SK-N-SH treated with all-trans-retinoic acid at 6 μM for 48 hours (cell line): Measurements from ENCODE around the gene DCTD.

Experiments used
- ATAC-seq: fragments of 200-7000 bp; cut with Tn5 transposase; 3 replicates; pipeline ENCODE4 v1.9.1; 2020; ENCODE audit warnings: mild to moderate bottlenecking, moderate library complexity
- BACH2 ChIP-seq: fragments of 250-450 bp; sonication (Bioruptor Pico); IDR thresholded peaks from 2 replicates; pipeline ENCODE4 v1.9.0; 2021; ENCODE audit warnings: mild to moderate bottlenecking, borderline replicate concordance
- CSDC2 ChIP-seq: fragments of 250-450 bp; sonication (Bioruptor Pico); IDR thresholded peaks from 2 replicates; pipeline ENCODE4 v1.5.0; 2020; ENCODE audit warnings: mild to moderate bottlenecking, moderate library complexity
- ESRRG ChIP-seq: fragments of 250-450 bp; sonication (Bioruptor Pico); IDR thresholded peaks from 2 replicates; pipeline ENCODE4 v1.6.1; 2021; ENCODE audit warnings: mild to moderate bottlenecking
- GLIS3 ChIP-seq: fragments of 250-450 bp; sonication (Bioruptor Pico); IDR thresholded peaks from 2 replicates; pipeline ENCODE4 v1.5.0; 2020; ENCODE audit warnings: mild to moderate bottlenecking, moderate library complexity
- ISL1 ChIP-seq: fragments of 250-450 bp; sonication (Bioruptor Pico); IDR thresholded peaks from 2 replicates; pipeline ENCODE4 v2.1.2; 2022; ENCODE audit warnings: mild to moderate bottlenecking, moderate library complexity
- OSR1 ChIP-seq: fragments of 250-450 bp; sonication (Bioruptor Pico); IDR thresholded peaks from 2 replicates; pipeline ENCODE4 v1.8.0; 2022; ENCODE audit warnings: moderate library complexity, mild to moderate bottlenecking, inconsistent platforms
- PPARA ChIP-seq: fragments of 250-450 bp; sonication (Bioruptor Pico); IDR thresholded peaks from 2 replicates; pipeline ENCODE4 v1.5.0; 2020; ENCODE audit warnings: mild to moderate bottlenecking, borderline replicate concordance
- RARB ChIP-seq: fragments of 250-450 bp; sonication (Bioruptor Pico); IDR thresholded peaks from 2 replicates; pipeline ENCODE4 v1.8.0; 2021; ENCODE audit warnings: mild to moderate bottlenecking, moderate library complexity
- SNAI2 ChIP-seq: fragments of 250-450 bp; sonication (Bioruptor Pico); IDR thresholded peaks from 2 replicates; pipeline ENCODE4 v1.5.0; 2020; ENCODE audit warnings: mild to moderate bottlenecking, moderate library complexity
- TCF4 ChIP-seq: fragments of 250-450 bp; sonication (Bioruptor Pico); IDR thresholded peaks from 2 replicates; pipeline ENCODE4 v1.8.0; 2021; ENCODE audit warnings: mild to moderate bottlenecking, moderate library complexity, borderline replicate concordance
- TOX ChIP-seq: fragments of 250-450 bp; sonication (Bioruptor Pico); IDR thresholded peaks from 2 replicates; pipeline ENCODE4 v1.8.0; 2021; ENCODE audit warnings: mild to moderate bottlenecking, moderate library complexity, borderline replicate concordance
- ZC3H10 ChIP-seq: fragments of 250-450 bp; sonication (Bioruptor Pico); IDR thresholded peaks from 2 replicates; pipeline ENCODE4 v1.5.1; 2021; ENCODE audit warnings: mild to moderate bottlenecking, moderate library complexity
- ZFP3 ChIP-seq: fragments of 250-450 bp; sonication (Bioruptor Pico); IDR thresholded peaks from 2 replicates; pipeline ENCODE4 v1.5.0; 2020; ENCODE audit warnings: mild to moderate bottlenecking, moderate library complexity
- ZFP30 ChIP-seq: fragments of 450-650 bp; formaldehyde crosslinking; IDR thresholded peaks from 2 replicates; pipeline ENCODE4 v1.5.0; 2022; ENCODE audit warnings: mild to moderate bottlenecking, moderate library complexity
- ZNF565 ChIP-seq: fragments of 450-650 bp; formaldehyde crosslinking; conservative IDR thresholded peaks from 2 replicates; pipeline ENCODE4 v1.5.0; 2020; ENCODE audit warnings: low read depth, mild to moderate bottlenecking, moderate library complexity
- ZNF70 ChIP-seq: fragments of 450-650 bp; formaldehyde crosslinking; IDR thresholded peaks from 2 replicates; pipeline ENCODE4 v1.5.0; 2020; ENCODE audit warnings: mild to moderate bottlenecking, moderate library complexity
- ZNF8 ChIP-seq: fragments of 450-650 bp; formaldehyde crosslinking; IDR thresholded peaks from 2 replicates; pipeline ENCODE4 v1.5.0; 2020; ENCODE audit warnings: mild to moderate bottlenecking, moderate library complexity
- TF ChIP-seq, protein P1 (sequence below): fragments of 250-450 bp; sonication (Bioruptor Pico); IDR thresholded peaks from 2 replicates; pipeline ENCODE4 v1.8.0; 2021; ENCODE audit warnings: low read depth, mild to moderate bottlenecking, moderate library complexity, borderline replicate concordance
- TF ChIP-seq, protein P2 (sequence below): fragments of 250-450 bp; sonication (Bioruptor Pico); IDR thresholded peaks from 2 replicates; pipeline ENCODE4 v1.8.0; 2020; ENCODE audit warnings: mild to moderate bottlenecking, moderate library complexity, borderline replicate concordance
- TF ChIP-seq, protein P3 (sequence below): fragments of 250-450 bp; sonication (Bioruptor Pico); IDR thresholded peaks from 2 replicates; pipeline ENCODE4 v1.5.1; 2020; ENCODE audit warnings: low read depth, mild to moderate bottlenecking, moderate library complexity
- TF ChIP-seq, protein P4 (sequence below): fragments of 250-450 bp; sonication (Bioruptor Pico); IDR thresholded peaks from 2 replicates; pipeline ENCODE4 v1.5.0; 2020; ENCODE audit warnings: mild to moderate bottlenecking, moderate library complexity

The DCTD gene

DNA sequence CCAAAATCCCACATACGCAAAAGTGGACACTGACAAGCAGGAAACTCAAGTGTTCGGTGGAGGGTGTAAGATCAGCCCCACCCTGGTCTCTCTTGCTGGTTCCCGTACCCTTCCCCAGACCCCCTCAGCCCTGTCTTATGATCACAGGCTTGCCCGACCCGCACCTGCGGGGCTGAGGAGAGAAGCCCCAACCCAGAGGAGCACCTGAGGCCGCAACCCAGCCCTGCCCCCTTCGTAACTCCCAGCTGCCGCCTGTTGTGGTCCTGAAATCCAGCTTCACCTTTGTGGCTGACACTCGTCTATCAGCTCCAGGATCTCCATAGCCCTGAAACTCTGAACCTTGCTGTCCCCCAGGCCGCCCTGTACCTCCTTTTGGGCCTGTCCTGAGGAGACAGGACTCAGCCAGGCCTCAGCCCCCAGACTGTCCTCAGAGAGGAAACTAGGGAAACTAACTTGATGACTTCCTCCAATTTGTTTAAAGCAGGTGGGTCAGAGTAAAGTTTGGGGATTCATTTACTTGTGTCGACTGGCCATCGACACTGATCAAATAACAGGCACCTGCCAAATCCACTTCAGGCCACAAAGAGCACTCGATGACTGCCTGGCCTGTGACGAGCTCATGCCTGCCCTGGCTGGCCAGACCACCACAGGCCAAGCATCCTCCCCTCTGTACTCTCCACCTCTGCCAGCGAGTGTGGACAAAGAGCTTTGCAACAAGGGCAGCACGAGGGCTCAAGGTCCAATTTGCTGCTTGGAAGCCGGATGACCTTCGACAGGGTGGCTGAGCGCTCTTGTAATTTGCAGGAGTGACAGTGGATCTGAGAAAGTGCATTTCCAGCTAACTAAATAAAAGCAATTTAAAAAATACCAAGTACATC is 19.3 kb downstream of the DCTD start:
- TF ChIP-seq ZNF565 (CRISPR knock-in tag) (no peak), ESRRG (CRISPR knock-in tag) (no peak), RARB (CRISPR knock-in tag) (no peak), GLIS3 (CRISPR knock-in tag) (no peak), TCF4 (no peak), BACH2 (CRISPR knock-in tag) (no peak), CSDC2 (CRISPR knock-in tag) (no peak), SNAI2 (CRISPR knock-in tag) (no peak), ZFP30 (CRISPR knock-in tag) (no peak), OSR1 (CRISPR knock-in tag) (no peak), ZNF8 (CRISPR knock-in tag) (no peak)
- TF ChIP-seq, protein P1, sequence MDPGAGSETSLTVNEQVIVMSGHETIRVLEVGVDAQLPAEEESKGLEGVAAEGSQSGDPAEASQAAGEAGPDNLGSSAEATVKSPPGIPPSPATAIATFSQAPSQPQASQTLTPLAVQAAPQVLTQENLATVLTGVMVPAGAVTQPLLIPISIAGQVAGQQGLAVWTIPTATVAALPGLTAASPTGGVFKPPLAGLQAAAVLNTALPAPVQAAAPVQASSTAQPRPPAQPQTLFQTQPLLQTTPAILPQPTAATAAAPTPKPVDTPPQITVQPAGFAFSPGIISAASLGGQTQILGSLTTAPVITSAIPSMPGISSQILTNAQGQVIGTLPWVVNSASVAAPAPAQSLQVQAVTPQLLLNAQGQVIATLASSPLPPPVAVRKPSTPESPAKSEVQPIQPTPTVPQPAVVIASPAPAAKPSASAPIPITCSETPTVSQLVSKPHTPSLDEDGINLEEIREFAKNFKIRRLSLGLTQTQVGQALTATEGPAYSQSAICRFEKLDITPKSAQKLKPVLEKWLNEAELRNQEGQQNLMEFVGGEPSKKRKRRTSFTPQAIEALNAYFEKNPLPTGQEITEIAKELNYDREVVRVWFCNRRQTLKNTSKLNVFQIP: no peak
- TF ChIP-seq, protein P2, sequence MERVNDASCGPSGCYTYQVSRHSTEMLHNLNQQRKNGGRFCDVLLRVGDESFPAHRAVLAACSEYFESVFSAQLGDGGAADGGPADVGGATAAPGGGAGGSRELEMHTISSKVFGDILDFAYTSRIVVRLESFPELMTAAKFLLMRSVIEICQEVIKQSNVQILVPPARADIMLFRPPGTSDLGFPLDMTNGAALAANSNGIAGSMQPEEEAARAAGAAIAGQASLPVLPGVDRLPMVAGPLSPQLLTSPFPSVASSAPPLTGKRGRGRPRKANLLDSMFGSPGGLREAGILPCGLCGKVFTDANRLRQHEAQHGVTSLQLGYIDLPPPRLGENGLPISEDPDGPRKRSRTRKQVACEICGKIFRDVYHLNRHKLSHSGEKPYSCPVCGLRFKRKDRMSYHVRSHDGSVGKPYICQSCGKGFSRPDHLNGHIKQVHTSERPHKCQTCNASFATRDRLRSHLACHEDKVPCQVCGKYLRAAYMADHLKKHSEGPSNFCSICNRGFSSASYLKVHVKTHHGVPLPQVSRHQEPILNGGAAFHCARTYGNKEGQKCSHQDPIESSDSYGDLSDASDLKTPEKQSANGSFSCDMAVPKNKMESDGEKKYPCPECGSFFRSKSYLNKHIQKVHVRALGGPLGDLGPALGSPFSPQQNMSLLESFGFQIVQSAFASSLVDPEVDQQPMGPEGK (CRISPR knock-in tag): no peak
- ATAC-seq: no peak

DNA sequence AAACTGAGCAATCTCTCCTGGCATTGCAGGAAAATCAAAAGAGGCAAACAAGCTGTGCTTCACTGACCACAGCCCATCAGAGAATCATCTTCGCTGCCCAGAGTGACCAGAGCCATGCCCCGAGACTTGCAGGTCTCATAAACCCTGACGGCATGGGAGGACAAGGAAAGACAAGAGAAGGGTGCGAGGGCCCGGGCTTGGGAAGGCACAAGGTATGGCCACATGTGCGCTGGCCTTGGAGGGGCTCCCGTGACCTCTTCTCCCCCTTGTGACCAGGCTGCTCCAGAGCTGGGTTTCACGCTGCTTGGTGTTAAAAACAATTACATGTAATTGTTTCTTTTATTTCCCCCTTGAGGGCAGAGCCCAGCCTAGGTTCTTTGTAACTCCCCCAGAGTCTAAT is 20.8 kb downstream of the DCTD start:
- no peak for ATAC-seq
- no peak for TF ChIP-seq CSDC2 (CRISPR knock-in tag)
- no peak for TF ChIP-seq TOX (CRISPR knock-in tag)
- TF ChIP-seq BACH2 (CRISPR knock-in tag): no peak
- no peak for TF ChIP-seq PPARA (CRISPR knock-in tag)
- TF ChIP-seq, protein P2 (CRISPR knock-in tag): no peak
- TF ChIP-seq, protein P3, sequence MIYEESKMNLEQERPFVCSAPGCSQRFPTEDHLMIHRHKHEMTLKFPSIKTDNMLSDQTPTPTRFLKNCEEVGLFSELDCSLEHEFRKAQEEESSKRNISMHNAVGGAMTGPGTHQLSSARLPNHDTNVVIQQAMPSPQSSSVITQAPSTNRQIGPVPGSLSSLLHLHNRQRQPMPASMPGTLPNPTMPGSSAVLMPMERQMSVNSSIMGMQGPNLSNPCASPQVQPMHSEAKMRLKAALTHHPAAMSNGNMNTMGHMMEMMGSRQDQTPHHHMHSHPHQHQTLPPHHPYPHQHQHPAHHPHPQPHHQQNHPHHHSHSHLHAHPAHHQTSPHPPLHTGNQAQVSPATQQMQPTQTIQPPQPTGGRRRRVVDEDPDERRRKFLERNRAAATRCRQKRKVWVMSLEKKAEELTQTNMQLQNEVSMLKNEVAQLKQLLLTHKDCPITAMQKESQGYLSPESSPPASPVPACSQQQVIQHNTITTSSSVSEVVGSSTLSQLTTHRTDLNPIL (CRISPR knock-in tag): no peak
- TF ChIP-seq GLIS3 (CRISPR knock-in tag): no peak
- no peak for TF ChIP-seq ZNF8 (CRISPR knock-in tag)
- no peak for TF ChIP-seq TCF4
- no peak for TF ChIP-seq ISL1 (CRISPR knock-in tag)
- TF ChIP-seq ZFP30 (CRISPR knock-in tag): no peak
- TF ChIP-seq ESRRG (CRISPR knock-in tag): no peak
- TF ChIP-seq RARB (CRISPR knock-in tag): no peak
- no peak for TF ChIP-seq ZNF565 (CRISPR knock-in tag)

DNA sequence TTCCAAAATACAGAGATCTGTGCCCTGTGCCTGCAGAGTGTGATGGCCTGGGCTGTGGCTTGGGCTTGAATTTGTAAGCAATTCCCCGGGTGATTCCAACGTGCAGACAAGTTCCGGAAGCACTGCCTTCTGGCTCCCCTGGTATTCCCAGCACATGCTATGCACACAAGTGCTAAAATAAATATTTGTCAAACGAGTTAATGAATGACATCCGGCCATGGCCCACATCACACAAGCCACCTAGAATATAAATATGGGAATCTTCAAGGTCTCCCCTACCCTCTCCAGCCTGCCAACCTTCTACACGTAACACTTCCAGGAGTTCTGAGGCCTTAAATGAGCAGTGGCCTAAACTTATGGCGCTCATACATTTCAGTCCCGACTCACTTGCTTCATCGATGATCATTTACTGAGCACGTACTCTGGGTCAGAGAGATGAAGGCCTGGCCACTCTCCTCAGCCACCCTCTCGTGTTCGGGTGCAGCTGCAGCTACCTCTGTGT is 21.3 kb downstream of the DCTD start:
- no peak for TF ChIP-seq GLIS3 (CRISPR knock-in tag)
- no peak for TF ChIP-seq ZC3H10 (CRISPR knock-in tag)
- no peak for TF ChIP-seq CSDC2 (CRISPR knock-in tag)
- no peak for TF ChIP-seq TCF4
- no peak for TF ChIP-seq ISL1 (CRISPR knock-in tag)
- TF ChIP-seq ZFP30 (CRISPR knock-in tag): no peak
- TF ChIP-seq RARB (CRISPR knock-in tag): no peak
- no peak for TF ChIP-seq ZNF8 (CRISPR knock-in tag)
- TF ChIP-seq ZNF565 (CRISPR knock-in tag): no peak
- TF ChIP-seq OSR1 (CRISPR knock-in tag): no peak
- no peak for TF ChIP-seq TOX (CRISPR knock-in tag)
- no peak for TF ChIP-seq BACH2 (CRISPR knock-in tag)
- no peak for TF ChIP-seq ZFP3 (CRISPR knock-in tag)
- TF ChIP-seq ZNF70 (CRISPR knock-in tag): no peak
- TF ChIP-seq, protein P2 (CRISPR knock-in tag): no peak
- TF ChIP-seq, protein P4, sequence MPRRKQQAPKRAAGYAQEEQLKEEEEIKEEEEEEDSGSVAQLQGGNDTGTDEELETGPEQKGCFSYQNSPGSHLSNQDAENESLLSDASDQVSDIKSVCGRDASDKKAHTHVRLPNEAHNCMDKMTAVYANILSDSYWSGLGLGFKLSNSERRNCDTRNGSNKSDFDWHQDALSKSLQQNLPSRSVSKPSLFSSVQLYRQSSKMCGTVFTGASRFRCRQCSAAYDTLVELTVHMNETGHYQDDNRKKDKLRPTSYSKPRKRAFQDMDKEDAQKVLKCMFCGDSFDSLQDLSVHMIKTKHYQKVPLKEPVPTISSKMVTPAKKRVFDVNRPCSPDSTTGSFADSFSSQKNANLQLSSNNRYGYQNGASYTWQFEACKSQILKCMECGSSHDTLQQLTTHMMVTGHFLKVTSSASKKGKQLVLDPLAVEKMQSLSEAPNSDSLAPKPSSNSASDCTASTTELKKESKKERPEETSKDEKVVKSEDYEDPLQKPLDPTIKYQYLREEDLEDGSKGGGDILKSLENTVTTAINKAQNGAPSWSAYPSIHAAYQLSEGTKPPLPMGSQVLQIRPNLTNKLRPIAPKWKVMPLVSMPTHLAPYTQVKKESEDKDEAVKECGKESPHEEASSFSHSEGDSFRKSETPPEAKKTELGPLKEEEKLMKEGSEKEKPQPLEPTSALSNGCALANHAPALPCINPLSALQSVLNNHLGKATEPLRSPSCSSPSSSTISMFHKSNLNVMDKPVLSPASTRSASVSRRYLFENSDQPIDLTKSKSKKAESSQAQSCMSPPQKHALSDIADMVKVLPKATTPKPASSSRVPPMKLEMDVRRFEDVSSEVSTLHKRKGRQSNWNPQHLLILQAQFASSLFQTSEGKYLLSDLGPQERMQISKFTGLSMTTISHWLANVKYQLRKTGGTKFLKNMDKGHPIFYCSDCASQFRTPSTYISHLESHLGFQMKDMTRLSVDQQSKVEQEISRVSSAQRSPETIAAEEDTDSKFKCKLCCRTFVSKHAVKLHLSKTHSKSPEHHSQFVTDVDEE (CRISPR knock-in tag): no peak
- TF ChIP-seq, protein P1: no peak
- no peak for ATAC-seq
